Aorta (tissue), 5 donors: ENCODE data around the gene PHOX2B. TPM values are rescaled to one million over a fixed set of nuclear protein-coding genes. Genes with fewer than 3 reads are reported as not detected.

Source experiments
- ATAC-seq: fragments of 200-7000 bp; cut with Tn5 transposase; one replicate; pipeline ENCODE4 v1.9.1; 2022; ENCODE audit warnings: moderate library complexity; ENCODE audit not compliant: low FRiP score
- DNase-seq, 2 donors: peaks; one replicate each; pipeline ENCODE4 v3.0.0-alpha.2; 2020
- H3K27ac ChIP-seq, 2 donors: one replicate each; pipeline ENCODE4 v1.5.1; 2013; ENCODE audit warnings: low read length in 2 of 2, mild to moderate bottlenecking in 2 of 2, moderate library complexity in 2 of 2, control low read depth in 1 of 2, inconsistent platforms in 1 of 2, low read depth in 1 of 2
- H3K27me3 ChIP-seq, 2 donors: one replicate each; pipeline ENCODE4 v1.6.1; 2013; ENCODE audit warnings: control low read depth in 1 of 2, low read length in 1 of 2, mild to moderate bottlenecking in 1 of 2, moderate library complexity in 1 of 2; ENCODE audit not compliant: insufficient read depth in 2 of 2, control insufficient read depth in 1 of 2
- H3K36me3 ChIP-seq, 2 donors: one replicate each; pipeline ENCODE4 v1.6.1; 2013; ENCODE audit warnings: control low read depth in 1 of 2, low read length in 1 of 2, mild to moderate bottlenecking in 1 of 2; ENCODE audit not compliant: insufficient read depth in 2 of 2, control insufficient read depth in 1 of 2
- H3K4me1 ChIP-seq, 2 donors: one replicate each; pipeline ENCODE4 v1.6.1; 2013; ENCODE audit warnings: low read length in 2 of 2, control low read depth in 1 of 2, mild to moderate bottlenecking in 1 of 2, moderate library complexity in 1 of 2; ENCODE audit not compliant: insufficient read depth in 2 of 2, control insufficient read depth in 1 of 2
- H3K4me3 ChIP-seq, 2 donors: one replicate each; pipeline ENCODE4 v1.5.1; 2013; ENCODE audit warnings: low read length in 2 of 2, control low read depth in 1 of 2, mild to moderate bottlenecking in 1 of 2
- H3K9me3 ChIP-seq: one replicate; pipeline ENCODE4 v1.6.1; 2013; ENCODE audit warnings: mild to moderate bottlenecking, low read length; ENCODE audit not compliant: control insufficient read depth
- WGBS, 2 donors: extraction: QIAGEN DNeasy Blood & Tissue Kit; methylation state at CpG; one replicate each; pipeline ENCODE4 v1.1.7; 2013; 5-methylcytosine and 5-hydroxymethylcytosine counted together
- intact Hi-C, 2 donors: fragments of 100-400 bp; cut with DNase I; formaldehyde crosslinking; loops; one replicate each; pipeline versions ENCODE4 v1.14.2 to v1.15.0; 2022
- polyA plus RNA-seq, 2 donors: library from polyadenylated mRNA; stranded (reverse); fragments of 200-250 nt; gene quantifications; one replicate each; pipeline ENCODE4 v1.2.3, GENCODE V29; 2013
- total RNA-seq, 2 donors: library from RNA; stranded (reverse); fragmentation: NEBNext Ultra II Directional; extraction: Animal tissue kit (Norgen Biotek cat#: 25700); gene quantifications; one replicate each; pipeline ENCODE4 v1.2.1, GENCODE V29; 2021
- donor health status: healthy with polysubstance abuse.
- donor health status: Bipolar disorder and iron deficiency.
- donor health status: DM: no; HTN: no; CAD: no.
- donor health status: DM: no; HTN: no; CAD: no.
- donor health status: DM: yes; HTN: yes; CAD: no.

The PHOX2B gene
- total and polyA plus RNA-seq, 4 donors = not detected

GRCh38 chr4:41750626-41751448, 2.3 kb upstream of the PHOX2B start:
- Histone ChIP-seq H3K27me3 (no peaks in the 10 kb centered on the region), H3K4me3 (no peak overlapping the region), H3K9me3 (no peaks in the 10 kb centered on the region), H3K36me3 (no peaks in the 10 kb centered on the region), H3K4me1 (no peaks in the 10 kb centered on the region), H3K27ac (no peak overlapping the region)
- intact Hi-C loops = no loop called here
- DNase-seq (no peak), ATAC-seq (no peak)
- WGBS, 2 donors = 6 to 7% methylated on average over 40 of the region's 40 CpGs

GRCh38 chr4:41750121-41750625, 1.6 kb upstream of the PHOX2B start:
- 6% methylated on average over 20 of the region's 20 CpGs for WGBS, 2 donors
- no peak for DNase-seq
- peaks cover 0 to 3% of the 10 kb centered on the region in 2 donors for H3K27me3 ChIP-seq

GRCh38 chr4:41749631-41750039, 1.1 kb upstream of the PHOX2B start:
- no peak for ATAC-seq
- H3K27me3 ChIP-seq = peaks cover 0 to 3% of the 10 kb centered on the region in 2 donors
- H3K27ac ChIP-seq = no peak overlapping the region
- no peak overlapping the region for H3K4me3 ChIP-seq
- H3K4me1 ChIP-seq = no peaks in the 10 kb centered on the region
- 12 to 14% methylated on average over 12 of the region's 12 CpGs for WGBS, 2 donors
- no peaks in the 10 kb centered on the region for H3K9me3 ChIP-seq
- no peaks in the 10 kb centered on the region for H3K36me3 ChIP-seq
- DNase-seq = no peak
- intact Hi-C loops = no loop called here

More at GRCh38 chr4:41750121-41750625, 1.6 kb upstream of the PHOX2B start:
- intact Hi-C loops = no loop called here
- H3K36me3 ChIP-seq = no peaks in the 10 kb centered on the region
- H3K4me3 ChIP-seq = no peak overlapping the region
- H3K4me1 ChIP-seq = no peaks in the 10 kb centered on the region
- H3K27ac ChIP-seq = no peak overlapping the region
- no peak for ATAC-seq
- no peaks in the 10 kb centered on the region for H3K9me3 ChIP-seq

- DNase-seq (no peak), ATAC-seq (no peak)
- Histone ChIP-seq H3K4me1 (no peaks in the 10 kb centered on the region), H3K4me3 (no peak overlapping the region), H3K27me3 (peaks cover 0 to 3% of the 10 kb centered on the region in 2 donors), H3K9me3 (peaks cover 2% of the 10 kb centered on the region), H3K36me3 (no peaks in the 10 kb centered on the region), H3K27ac (no peak overlapping the region)
- intact Hi-C loops = no loop called here
- WGBS, 2 donors = 6 to 9% methylated on average over 21 of the region's 21 CpGs
These were observed 403 bp downstream of the PHOX2B start for GRCh38 chr4:41748074-41748570.

GRCh38 chr4:41747230-41748055, 1.1 kb downstream of the PHOX2B start:
- Histone ChIP-seq H3K9me3 (peaks cover 4% of the 10 kb centered on the region), H3K27ac (no peak overlapping the region), H3K36me3 (no peaks in the 10 kb centered on the region), H3K4me3 (no peak overlapping the region), H3K4me1 (no peaks in the 10 kb centered on the region), H3K27me3 (peaks cover 0 to 3% of the 10 kb centered on the region in 2 donors)
- ATAC-seq (no peak), DNase-seq (no peak)
- intact Hi-C loops = no loop called here
- WGBS, 2 donors = 5 to 6% methylated on average over 49 of the region's 49 CpGs

- DNase-seq (no peak), ATAC-seq (no peak)
- WGBS, 2 donors = 7 to 10% methylated on average over 37 of the region's 37 CpGs
- Histone ChIP-seq H3K4me3 (no peak overlapping the region), H3K9me3 (peaks cover 4% of the 10 kb centered on the region), H3K27me3 (peaks cover 0 to 3% of the 10 kb centered on the region in 2 donors), H3K36me3 (no peaks in the 10 kb centered on the region), H3K4me1 (no peaks in the 10 kb centered on the region), H3K27ac (no peak overlapping the region)
- intact Hi-C loops = no loop called here
These were observed 1.9 kb downstream of the PHOX2B start for GRCh38 chr4:41746440-41747229.

GRCh38 chr4:41746025-41746439, 2.5 kb downstream of the PHOX2B start:
- peak overlapping the region in 1 of 2 donors; percentile 11 for H3K4me3 ChIP-seq
- H3K27me3 ChIP-seq = peaks cover 0 to 3% of the 10 kb centered on the region in 2 donors
- H3K36me3 ChIP-seq = no peaks in the 10 kb centered on the region
- intact Hi-C loops = no loop called here
- peaks cover 4% of the 10 kb centered on the region for H3K9me3 ChIP-seq
- DNase-seq = no peak
- ATAC-seq = no peak
- no peaks in the 10 kb centered on the region for H3K4me1 ChIP-seq
- WGBS, 2 donors = 1 to 4% methylated on average over 30 to 36 of the region's 36 CpGs
- H3K27ac ChIP-seq = no peak overlapping the region
